DMS 273 treated with DMSO at 0.1 percent for 48 hours (cell line): ENCODE measurements around the gene C16orf89.
"Not testable (repeated sequence)": the region's sequence is repeated elsewhere in the genome, so short reads cannot be mapped to it uniquely, and the experiment has no call there.

Source experiments
- DNase-seq: peaks from one replicate; lab custom pipeline; 2025; lab: John Stamatoyannopoulos, UW

C16orf89 gene

DNA sequence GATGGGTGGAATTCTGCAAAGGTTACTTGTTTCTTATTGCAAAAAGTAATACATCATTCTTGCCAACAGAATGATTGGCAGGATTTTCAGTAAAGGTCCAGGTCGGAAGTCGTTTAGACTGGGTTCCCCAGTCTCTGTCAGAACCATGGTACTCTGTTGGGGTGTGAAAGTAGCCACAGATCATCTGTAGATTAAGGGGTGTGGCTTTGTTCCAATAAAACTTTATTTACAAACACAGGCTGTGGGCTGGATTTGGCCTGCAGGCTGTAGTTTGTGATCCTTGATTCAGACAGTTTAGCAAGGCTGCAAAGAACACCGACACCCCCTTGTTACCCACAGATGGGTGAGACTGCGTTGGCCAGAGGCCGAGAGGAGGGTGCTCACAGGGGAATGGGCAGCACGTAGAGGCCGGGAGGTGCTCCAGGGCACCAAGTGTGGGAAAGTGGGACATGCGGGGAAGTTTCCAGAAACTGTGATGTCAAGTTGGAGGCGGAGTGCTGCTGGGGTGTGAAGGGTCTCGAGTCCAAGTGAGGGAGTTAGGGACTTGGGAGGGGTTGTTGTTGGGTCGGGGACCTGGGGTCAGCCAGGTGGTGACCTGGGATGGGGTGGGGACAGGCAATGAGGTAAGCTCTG is 18.5 kb upstream of the C16orf89 start:
- not testable (repeated sequence) for DNase-seq

DNA sequence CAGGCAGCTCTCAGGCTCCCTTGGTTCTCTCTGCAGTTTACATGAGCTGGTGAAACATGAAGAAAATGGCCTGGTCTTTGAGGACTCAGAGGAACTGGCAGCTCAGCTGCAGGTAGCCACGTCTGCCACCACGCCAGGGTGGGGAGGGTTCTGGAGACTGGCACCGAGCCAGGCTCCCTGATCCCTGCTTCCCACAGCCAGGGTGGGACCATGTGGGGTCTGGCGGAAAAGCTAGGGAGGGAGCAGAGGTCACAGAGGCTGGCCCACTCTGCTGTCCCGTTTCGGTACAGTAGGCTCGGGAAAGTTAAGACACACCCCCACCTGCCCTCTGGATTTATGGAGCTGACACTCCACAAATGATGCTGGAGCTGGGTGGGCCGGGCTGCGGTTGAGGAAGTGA is 17.9 kb upstream of the C16orf89 start:
- not testable (repeated sequence) for DNase-seq

DNA sequence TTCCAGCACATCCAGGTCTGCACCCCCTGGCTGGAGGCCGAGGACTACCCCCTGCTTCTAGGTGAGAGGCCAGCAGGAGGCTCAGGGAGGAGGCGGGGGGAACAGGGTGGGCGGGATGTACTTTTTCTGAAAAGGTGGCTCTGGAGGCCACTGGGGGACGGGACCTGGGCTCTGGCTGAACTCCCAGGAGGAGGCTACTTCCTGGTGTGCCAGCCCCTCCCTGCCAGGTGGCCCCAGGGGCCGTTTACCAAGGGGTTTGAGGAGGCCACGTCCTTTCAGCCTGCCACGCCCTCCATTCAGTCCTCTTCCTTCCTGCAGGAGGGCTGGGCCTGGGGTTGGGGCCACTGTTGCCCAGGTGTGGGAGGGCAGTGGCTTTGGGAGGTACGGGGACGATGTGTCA is 15.2 kb upstream of the C16orf89 start:
- not testable (repeated sequence) for DNase-seq

DNA sequence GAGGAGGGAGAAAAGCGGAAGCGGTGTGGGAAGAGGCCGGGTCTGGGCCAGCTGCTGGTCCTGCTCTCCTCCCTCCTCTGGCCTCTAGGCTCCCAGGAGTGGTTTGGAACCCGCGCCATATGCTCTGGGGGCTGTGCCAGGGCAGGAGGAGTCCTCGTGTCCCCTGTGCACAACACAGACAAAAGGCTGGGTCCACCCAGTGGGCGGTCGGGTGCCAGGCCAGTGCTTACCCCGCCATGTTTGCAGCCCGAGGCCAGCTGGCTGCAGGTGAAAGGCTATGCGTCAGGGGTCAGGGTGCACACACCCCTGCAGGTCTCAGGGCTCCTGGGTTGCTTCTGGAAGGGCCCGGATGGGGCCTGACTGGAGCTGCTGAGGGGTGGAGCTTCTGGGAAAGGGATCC is 14.7 kb upstream of the C16orf89 start:
- peak; percentile 28 for DNase-seq

DNA sequence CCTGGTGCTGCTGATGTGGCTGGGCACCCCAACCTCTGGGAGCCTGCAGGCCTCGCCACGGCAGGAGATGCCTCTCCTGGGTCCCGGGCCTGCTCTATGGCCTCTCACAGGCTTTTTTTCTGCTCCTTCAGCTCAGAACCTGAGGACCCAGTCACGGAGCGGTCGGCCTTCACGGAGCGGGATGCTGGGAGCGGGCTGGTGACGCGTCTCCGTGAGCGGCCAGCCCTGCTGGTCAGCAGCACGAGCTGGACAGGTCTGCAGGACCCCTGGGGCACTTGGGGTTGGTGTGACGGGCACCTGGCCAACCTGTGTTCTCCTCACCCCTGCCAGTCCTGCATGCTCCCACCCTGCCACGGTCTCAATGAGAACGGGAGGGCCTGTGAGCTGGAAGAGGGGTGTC is 12.9 kb upstream of the C16orf89 start:
- DNase-seq = no peak

DNA sequence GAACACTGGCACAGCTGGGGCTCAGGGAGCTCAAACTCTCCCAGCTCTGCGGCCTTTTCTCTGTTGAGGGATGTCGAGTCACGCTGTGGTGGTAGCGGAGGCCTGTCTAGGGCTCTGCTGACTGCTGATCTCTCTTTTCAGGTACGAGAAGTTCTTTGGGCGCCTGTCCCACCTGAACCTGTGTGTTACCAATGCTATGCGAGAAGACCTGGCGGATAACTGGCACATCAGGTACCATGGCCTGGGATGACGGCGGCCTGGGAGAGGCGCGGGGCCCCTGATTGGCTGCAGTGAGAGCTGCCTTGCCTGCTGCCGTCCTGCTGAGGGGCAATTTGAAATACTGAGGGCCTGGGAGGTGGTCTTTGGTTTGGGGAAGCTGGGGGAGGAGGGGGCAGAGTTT is 11.5 kb upstream of the C16orf89 start:
- no peak for DNase-seq

DNA sequence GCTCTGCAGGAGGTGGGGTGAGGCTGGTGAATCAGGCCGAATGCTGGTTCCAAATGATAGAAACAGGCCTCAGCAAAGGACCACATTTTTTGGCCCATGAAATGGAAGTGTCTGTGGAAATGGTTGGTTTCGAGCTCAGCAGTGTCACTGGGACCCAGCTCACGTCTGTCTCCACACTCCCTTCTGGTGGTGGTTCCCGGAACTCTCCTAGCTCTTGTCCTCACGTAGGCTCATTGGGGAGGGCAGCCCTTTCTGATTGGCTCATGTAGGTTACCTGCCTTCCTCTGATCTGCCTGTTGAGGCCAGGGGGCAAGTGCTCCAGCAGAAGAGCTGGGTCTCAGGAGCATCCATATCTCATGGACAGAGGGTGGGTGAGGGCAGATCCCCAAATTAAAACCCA is 9.9 kb upstream of the C16orf89 start:
- no peak for DNase-seq

DNA sequence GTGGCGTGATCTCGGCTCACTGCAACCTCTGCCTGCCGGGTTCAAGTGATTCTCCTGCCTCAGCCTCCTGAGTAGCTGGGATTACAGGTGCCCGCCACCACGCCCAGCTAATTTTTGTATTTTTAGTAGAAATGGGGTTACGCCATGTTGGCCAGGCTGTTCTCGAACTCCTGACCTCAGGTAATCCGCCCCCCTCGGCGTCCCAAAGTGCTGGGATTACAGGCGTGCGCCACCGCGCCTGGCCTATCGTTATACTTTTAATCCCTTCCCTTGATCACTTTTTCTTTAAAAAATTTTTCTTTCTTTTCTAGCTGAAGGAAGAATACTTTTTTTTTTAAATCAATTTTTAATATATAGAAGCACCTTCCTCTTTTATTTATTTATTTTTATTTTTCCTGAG is 8.0 kb upstream of the C16orf89 start:
- DNase-seq = not testable (repeated sequence)

DNA sequence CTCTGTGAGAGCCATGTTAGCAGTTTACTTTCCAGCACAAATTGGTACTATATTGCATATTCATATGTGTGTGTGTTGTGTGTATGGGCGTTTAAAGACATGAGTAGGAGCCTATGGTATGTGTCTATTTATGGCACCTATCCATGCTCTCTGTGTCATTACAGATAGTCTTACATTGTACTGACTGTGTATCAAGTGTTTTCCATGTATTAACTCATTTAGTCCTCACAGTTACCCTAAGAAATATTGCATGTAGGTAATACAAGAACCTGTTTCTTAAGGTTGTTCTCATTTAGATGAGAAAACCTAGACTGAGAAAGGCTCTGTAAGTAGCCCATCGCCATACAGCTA is 7.5 kb upstream of the C16orf89 start:
- no peak for DNase-seq

DNA sequence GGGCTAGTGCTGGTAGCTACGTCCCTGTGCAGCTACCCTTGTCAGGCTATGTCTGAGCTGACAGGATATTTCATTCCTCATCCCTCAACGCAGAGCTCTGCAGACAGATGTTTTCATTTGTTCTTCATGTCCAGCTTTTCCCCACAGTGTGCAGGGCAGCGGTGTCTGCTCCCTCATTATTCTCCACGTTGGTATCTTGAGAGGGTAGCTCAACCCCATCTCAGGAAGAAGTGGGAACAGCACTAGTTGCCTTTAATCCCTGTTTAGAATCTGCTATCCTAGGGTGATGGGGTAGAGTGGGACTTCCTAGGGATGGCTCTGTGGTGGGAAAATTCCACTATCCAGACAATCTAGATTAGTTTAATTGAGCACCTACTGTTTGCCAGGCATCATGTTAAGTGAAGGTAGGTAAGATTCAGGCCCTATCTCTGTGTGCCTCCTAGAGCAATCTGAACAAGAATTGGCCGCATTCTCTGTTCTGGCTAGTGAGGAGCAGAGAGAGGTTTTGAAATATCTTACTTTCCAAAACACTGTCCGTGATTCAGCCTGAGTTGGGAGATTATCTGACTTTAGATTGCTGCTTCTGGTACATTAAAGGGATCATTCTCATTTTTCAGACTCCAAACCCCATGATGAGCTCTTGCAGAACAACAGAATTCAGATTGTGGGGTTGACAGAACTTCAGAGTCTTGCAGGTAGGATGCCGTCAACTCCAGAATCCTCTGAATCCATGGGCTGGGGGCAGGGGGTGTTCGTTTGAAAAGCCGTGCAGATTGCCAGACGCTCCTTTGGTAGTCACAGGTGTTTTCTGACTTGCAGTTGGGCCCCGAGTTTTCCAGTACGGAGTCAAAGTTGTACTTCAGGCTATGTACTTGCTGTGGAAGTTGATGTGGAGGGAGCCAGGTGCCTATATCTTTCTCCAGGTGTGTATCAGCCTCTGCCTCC is 6.8 kb upstream of the C16orf89 start:
- no peak for DNase-seq

DNA sequence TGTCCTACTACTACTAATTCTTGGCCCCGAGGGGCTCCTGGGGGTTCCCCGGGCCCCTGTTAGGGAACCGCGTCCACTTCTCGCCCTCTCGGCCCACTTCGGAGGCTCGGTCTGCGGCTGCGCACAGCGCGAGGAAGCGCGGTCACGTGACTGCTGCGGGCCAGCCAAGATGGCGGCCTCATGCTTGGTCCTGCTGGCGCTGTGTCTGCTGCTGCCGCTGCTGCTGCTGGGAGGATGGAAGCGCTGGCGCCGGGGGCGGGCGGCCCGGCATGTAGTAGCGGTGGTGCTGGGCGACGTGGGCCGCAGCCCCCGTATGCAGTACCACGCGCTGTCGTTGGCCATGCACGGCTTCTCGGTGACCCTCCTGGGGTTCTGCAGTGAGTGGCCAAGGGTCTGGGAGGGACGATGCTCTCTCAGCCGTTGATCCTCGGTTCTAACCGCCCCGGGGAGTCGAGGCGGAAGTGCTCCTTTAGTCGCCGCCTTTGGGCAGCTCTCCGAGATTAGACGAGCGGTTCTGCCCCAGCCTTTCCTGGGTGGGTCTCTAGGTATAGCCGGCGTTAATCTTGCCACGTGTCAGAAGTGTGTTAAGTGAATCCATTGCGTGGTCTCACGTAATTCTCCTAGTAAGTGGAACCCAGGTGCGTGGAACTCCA is 6.1 kb upstream of the C16orf89 start, which contains the start of gene ALG1:
Gene ALG1, plus strand, starts transcription at position 163 of the 653 bp plus-strand sequence. Its CDS starts 7 bp downstream, at position 170.
- DNase-seq = peak; percentile 55

DNA sequence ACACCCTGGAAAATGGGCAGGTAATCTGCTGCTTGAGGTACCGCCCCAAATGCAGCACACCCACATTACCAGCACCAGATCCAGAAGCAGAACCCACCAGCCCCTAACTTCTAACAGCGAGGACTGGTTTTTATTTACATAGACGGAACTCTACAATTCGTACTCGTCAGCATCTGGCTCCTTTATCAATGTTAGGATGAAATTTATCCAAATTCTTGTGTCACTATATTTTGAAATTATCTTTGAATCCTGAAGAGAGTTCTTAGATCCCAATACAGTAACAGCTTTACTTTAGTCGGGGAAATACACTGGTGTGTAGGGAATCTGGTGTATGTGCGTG is 5.6 kb upstream of the C16orf89 start:
- no peak for DNase-seq

DNA sequence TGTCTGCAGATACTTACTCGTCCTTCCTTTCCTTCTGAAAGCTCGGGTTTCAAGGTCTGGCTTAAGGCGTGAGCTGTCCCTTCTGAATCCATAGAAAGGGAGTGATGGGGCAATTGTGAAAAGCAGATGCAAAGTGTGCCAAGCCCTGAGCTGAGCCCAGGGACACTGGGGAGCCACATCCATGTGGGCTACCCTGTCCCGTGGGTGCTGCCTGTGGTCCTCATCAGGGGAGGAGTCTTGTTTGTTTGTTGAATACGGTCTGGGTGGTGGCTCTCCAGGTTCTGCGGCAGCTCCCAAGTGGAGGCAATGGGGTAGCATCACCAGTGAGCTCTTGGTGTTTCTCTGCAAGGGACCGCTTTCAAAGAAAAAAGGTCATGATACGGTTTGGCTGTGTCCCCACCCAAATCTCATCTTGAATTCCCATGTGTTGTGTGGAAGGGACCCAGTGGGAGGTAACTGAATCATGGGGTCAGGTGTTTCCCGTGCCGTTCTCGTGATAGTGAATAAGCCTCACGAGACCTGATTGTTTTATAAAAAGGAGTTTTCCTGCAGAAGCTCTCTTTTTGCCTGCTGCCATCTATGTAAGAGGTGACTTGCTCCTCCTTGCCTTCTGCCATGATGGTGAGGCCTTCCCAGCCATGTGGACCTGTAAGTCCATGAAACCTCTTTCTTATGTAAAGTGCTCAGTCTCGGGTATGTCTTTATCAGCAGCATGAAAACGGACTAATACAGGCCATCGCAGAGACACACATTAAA is 4.9 kb upstream of the C16orf89 start:
- no peak for DNase-seq

DNA sequence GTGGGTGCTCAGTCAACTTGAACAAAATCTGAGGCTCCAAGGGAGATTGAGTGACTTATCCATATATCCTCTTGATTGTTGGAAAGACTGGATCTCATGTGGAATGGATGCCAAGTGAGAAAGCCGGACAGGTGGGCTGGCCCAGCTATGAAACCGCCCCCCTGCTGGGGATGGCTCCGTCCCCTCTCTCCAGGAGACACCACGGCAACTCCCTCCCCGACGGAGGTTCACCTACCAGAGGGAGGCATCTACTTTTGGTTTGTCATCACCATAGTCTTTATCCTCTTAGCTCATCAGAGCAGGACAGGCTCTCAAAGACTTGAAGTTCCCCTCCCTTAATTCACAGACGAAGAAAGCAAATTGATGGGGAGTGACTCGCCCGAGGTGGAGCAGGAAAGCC is 4.1 kb upstream of the C16orf89 start:
- no peak for DNase-seq

DNA sequence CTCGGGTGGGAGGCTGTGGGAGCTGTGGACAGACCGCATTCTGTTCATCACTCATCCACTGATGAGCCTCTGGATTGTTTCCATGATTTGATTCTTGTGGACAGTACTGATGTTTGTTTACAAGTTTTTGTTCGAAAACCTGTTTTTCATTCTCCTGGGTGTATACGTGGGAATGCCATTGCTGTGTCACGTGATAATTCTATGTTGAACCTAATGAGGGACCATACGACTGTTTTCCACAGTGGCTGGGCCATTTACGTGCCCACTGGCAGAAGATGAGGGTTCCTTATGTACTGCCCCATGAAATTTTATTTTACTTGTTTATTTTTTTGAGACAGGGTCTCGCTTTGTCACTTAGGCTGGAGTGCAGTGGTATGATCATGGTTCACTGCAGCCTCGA is 3.3 kb upstream of the C16orf89 start:
- DNase-seq = no peak

DNA sequence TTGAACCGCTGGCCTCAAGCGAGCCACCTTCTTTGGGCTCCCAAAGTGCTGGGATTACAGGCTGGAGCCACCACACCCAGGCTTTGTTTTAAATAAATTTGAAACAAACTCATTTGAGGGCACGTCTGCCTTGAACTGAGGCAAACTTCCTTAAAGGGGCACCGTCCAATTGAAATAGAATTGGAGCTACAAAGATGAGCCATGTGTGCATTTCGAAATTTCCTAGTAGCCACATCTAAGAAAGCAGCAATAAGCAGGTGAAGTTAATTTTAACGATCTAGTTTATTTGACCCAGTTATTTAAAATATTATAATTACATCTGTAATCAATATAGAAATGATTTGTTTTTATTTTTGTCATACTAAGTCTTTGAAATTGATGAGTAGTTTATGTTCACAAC is 755 bp upstream of the C16orf89 start:
- no peak for DNase-seq

DNA sequence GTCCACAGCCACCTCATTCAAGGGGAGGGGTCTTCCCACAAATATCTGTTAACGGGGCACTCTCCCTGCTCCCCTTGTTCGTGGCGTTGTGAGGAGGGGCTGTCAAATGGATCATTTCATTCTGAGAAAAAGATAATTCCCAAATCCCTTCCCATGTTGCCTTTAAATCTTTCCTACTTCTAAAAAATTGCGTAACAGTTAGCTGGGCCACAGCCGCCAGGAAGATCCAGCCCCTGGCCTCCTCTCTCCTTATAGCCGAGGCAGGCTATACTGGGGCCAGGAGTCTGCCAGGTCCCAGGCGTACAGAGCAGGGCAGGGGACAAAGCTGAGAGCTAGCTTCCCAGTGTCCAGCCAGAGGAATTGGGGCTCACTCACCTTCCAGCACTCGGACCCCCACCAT is 430 bp downstream of the C16orf89 start:
- DNase-seq = no peak

DNA sequence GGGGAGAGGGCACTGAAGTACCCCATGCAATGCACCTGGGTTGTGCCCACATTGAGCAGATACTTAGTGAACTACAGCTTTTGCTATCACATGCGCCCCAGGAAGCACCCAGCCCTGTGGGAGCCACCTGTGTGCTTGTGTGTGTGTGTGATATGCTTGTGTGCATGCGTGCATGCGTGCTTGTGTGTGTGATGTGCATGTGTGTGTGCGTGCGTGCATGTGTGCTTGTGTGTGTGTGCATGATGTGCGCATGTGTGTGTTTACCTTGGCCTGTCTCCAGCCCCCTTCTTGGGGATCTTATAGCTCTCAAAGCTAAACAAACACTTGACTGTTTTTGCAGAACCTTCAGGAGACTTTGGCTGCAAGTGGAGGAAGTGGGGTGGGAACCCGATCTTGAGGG is 841 bp downstream of the C16orf89 start:
- no peak for DNase-seq

DNA sequence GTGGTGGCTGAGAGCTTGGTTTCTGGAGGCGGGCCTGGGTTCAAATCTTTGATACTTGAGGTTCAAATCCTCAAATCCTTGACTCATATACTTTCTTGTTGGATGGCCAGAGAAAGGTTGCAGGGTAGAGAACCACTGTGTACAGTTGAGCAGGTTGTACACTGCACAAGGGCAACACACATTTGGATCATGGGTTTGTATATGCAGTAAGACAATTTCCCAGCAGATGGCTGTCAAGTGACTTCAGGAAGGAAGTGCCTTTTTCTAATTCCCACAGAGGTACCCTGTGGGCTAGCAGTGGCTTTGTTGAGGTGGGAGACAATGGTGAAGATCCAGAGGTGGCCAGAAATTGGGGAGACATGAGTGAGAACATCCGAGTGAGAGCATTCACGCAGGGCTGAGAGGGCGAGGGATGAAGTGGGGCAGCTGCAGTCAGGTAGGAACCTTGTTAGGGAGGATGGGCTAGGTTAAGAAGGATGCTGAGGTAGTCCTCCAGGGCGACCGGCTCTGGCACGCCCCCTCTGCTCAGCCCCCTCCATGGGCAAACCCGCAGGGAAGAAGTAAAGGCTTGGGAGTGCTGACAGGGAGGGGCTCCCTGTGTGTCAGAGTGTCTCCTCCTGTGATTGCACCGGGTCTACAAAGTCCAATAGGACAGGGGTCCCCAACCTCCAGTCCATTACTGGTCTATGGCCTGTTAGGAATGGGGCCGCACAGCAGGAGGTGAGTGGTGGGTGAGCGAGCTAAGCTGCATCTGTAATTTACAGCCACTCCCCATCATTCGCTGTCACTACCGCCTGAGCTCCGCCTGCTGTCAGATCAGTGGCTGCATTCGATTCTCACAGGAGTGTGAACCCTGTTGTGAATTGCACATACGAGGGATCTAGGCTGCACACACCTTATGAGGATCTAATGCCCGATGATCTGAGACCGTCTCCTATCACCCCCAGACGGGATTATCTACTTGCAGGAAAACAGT is 2.7 kb downstream of the C16orf89 start:
- DNase-seq = no peak

DNA sequence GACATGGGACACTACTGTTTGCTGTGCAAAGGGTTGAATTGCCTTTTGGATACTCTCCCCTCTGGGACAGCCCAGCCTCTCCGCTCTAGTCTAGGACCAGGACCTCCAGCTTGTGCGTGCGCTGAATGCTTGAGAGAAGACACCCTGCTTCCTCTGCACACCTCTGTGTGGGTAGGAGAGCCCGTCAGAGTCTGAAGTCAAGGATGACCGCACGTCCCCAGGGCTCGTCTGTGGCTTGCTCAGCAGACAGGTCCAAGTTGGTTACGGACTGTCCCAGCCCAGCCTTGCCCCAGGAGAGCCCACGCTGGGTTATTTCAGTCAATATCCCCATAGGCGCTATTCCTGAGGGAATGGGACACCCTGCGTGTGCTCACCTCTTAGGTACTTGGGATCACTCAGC is 3.7 kb downstream of the C16orf89 start:
- no peak for DNase-seq

DNA sequence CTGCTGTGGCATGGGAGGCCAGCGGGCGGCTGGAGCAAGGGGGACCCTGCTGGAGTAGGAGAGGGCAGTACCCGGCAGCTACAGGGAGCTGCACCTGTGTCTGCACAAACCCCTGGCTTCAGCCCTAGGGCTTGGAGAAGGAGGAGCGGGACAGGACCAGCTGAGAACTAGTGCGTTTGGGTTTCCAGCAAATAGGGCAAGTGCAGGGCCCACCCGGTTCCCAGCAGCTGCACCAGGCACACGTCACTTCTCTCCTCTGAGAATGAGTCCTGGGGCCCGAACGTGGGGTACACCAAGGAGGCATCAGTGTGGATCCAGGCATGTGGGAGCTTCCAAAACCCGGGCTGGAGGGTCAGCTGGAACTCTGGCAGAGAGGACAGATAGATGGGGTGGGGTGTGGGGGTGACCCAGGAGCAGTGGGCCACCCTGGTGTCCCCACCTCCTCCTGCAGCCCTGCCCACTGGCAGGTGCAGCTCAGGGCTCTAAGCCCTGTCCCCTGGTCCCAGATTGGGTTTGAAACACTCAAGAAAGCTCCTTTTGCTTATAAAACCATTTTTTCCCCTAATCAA is 5.6 kb downstream of the C16orf89 start:
- no peak for DNase-seq
